Measurements from ENCODE around the gene NEUROD6.

The NEUROD6 gene

GRCh38 chr7:31340603-31341002 lies at the start of gene NEUROD6:
NEUROD6 (minus strand) TSS chr7:31340726; CDS start chr7:31339268, 1,458 bp downstream.
- DNase-seq = no peak

- no peak for DNase-seq
These were observed 43.9 kb upstream of the NEUROD6 start for GRCh38 chr7:31384466-31384865.

GRCh38 chr7:31382722-31383121 lies 42.2 kb upstream of the NEUROD6 start:
- no peak for DNase-seq

- DNase-seq = no peak
These were observed 33.1 kb upstream of the NEUROD6 start for GRCh38 chr7:31373337-31374289.

- no peak for DNase-seq
These were observed 31.9 kb upstream of the NEUROD6 start for GRCh38 chr7:31372231-31372959.

- DNase-seq = no peak
These were observed 31.1 kb upstream of the NEUROD6 start for GRCh38 chr7:31371621-31372020.

- no peak for DNase-seq
These were observed 30.1 kb upstream of the NEUROD6 start for GRCh38 chr7:31370609-31371008.

GRCh38 chr7:31368620-31369019 lies 28.1 kb upstream of the NEUROD6 start:
- DNase-seq = no peak

- DNase-seq = no peak
These were observed 23.0 kb upstream of the NEUROD6 start for GRCh38 chr7:31363496-31363895.

GRCh38 chr7:31363051-31363450 lies 22.5 kb upstream of the NEUROD6 start:
- no peak for DNase-seq

GRCh38 chr7:31362401-31362800 lies 21.9 kb upstream of the NEUROD6 start:
- no peak for DNase-seq

- no peak for DNase-seq
These were observed 17.9 kb upstream of the NEUROD6 start for GRCh38 chr7:31358467-31358866.

- DNase-seq = no peak
These were observed 4.9 kb upstream of the NEUROD6 start for GRCh38 chr7:31345421-31345820.

GRCh38 chr7:31343516-31344305 lies 3.2 kb upstream of the NEUROD6 start:
- no peak for DNase-seq

- DNase-seq = no peak
These were observed 615 bp upstream of the NEUROD6 start for GRCh38 chr7:31341141-31341540.

- no peak for DNase-seq
These were observed 475 bp downstream of the NEUROD6 start for GRCh38 chr7:31340051-31340450.

- no peak for DNase-seq
These were observed 1.8 kb downstream of the NEUROD6 start for GRCh38 chr7:31338706-31339105.

- no peak for DNase-seq
These were observed 3.4 kb downstream of the NEUROD6 start for GRCh38 chr7:31337002-31337565.

GRCh38 chr7:31336202-31337001 lies 4.1 kb downstream of the NEUROD6 start:
- no peak for DNase-seq

- DNase-seq = no peak
These were observed 4.7 kb downstream of the NEUROD6 start for GRCh38 chr7:31335884-31336201.

- no peak for DNase-seq
These were observed 5.2 kb downstream of the NEUROD6 start for GRCh38 chr7:31335161-31335856.
